SHP77 (cell line): ENCODE measurements around the gene SLC44A3.
A peak's percentile ranks its signal among the peaks of the same experiment; 100 is the strongest.

ENCODE experiments used
- DNase-seq, 2 experiments: peaks; one replicate each; lab custom pipeline; 2025; lab: John Stamatoyannopoulos, UW

SLC44A3 gene

DNA sequence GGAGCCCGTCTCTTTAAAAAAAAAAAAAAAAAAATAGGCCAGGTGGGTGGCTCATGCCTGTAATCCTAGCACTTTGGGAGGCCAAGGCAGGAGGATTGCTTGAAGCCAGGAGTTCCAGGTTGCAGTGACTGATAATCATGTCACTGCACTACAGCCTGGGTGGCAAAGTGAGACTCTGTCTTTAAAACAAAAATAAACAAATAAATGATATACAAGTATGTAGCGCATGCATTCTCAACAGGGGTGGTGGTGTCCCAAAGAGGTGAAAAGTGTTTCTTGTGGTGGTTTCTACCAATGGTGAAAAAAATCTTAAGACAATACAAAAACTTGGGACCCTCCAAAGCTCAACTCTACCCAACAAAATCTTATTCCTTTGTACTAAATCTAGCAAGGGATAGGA lies 88.8 kb downstream of the SLC44A3 start:
- no peak for DNase-seq

DNA sequence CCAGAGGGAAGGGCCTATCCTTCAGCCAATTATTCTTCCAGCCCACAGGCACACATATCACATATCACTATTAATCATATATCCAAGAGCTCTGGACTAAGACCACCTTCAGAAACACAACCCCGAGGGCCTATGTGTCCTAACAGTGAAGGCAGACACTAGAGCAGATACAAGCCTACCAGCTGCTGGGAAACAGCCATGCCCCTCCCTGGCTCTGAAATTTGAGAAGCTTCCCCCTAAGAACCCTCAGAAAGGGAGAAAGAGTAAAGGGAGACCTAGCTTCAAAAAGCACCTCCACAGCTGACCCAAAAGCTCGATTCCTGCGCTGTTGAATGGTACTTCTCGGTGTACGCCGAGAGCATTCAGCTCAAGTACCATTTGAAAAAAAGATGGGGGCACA lies 89.3 kb downstream of the SLC44A3 start:
- no peak for DNase-seq

DNA sequence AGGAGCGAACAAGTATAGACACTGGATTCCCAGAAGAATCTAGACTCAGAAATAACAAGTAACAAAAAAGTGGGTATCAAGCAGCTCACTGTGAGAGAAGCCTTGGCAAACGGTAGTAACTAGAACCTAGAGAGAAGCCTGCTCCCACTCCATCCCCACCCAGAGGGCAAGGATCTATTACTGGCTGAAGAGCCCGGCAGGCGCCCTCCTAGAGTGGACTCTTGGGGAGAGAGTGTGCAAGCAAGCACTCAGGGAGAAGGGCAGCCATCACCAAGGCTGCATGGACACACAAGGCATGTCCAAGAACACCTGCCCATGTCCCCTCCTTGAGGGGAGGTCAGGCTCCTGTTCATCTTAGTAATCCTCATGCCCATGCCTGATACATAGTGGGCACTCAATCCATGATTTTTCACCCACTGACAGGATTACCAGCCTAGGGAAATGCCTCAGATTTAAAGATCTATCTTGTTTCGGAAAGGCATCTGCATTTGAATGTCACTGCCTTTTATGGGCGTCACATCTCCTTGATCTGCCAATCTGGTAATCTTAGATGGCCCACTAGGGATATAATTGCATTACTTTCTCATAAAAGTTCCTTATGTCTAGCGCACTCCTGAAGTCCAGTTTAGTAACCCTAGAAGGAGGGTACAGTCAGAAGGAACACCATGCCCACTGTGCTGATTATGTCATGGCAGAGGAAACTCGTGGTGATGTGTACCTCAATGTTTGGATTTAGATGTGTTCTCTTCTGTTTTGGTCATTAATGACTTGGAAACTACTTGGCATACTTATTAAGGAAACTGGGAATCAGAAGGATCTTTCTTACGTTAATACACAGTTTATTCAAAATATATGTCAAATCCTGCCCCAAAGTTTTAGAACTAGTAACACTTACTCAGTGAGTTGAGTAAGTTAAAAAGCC lies 92.4 kb downstream of the SLC44A3 start:
- DNase-seq: no peak

DNA sequence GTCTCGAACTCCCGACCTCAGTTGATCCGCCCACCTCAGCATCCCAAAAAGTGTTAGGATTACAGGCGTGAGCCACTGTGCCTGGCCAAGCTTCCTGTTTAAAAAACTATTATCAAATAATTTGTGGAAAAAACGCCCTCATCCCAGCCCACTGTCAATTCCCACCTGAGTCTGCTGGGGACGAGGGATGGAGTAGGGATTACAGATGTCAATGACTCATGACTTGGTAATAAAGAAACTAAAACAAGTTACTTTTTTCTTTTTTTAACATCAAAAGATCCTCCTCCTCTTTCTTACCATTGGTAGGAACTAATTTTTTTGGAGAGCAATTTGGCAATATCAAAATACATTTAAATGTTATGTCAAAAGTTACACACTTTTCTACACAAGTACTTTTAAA lies 97.1 kb downstream of the SLC44A3 start:
- no peak for DNase-seq

DNA sequence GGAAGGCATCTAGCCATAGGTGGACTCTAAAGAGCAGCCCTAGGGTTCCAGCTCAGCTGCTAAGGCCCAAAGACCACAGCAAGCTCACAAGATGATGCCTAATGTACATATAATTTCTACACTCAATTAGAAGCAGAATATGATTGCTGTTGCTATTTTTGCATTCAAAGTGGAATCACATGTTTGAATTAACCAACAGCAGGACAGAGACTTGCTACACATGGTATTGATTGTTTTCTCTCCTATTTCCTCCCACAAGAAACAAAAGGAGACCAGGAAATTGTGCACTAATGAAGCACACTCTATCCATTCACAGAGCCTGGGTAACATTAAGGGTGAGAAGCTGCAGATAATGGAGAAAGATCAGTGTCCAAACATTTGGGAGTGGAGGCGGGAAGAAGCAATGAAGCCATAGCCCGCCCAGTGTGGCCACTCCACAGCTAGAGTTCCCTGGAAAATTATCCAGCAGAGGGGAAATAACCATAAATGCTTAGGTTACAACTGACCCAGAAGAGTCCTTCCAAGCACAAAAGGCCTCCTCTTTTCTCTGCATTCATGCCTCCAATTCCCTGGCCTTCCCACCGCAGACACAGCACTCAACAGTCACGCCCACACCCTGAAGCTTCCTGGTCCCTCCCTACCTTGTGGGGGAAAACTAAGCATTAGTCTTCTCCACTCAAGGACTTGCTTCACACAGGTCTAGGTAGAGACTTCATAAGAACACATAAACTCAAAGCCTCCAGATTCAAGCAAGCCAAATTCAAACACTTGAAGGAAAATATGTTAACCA lies 99.3 kb downstream of the SLC44A3 start:
- DNase-seq: no peak

DNA sequence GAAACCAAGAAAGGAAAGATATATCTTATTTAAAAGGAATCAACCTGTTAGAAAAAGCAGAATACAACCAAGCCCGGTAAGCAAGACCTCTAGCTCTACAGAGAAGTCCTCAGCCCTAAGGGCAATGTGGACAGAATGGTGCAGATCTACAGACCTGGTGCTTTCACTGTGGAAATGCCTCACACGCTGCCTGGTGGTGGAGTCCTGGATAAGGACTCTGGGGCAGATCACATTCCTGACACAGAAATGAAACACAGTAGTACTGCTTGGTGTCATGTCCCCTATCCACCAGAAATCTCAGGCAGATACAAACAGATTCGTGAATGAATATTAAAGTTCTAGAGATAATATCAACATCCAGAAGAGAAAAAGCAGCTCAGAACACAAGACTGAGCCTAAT lies 99.9 kb downstream of the SLC44A3 start:
- no peak for DNase-seq

DNA sequence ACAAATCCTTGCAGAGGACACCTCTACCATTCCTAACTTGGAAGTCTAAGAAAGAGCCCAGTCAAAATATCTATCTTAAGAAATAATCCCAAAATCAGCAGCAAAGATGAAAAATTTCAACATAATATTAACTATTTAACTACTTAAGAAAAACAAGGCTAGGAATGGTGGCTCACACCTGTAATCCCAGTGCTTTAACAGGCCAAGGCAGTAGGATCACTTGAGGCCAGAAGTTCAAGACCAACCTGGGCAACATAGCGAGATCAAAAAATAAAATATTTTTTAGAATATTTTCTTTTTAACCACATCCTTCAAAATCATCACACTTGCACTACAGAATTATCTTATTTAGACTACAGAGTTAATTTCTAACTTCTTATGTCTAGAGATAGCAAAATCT lies 101.8 kb downstream of the SLC44A3 start:
- DNase-seq: no peak

DNA sequence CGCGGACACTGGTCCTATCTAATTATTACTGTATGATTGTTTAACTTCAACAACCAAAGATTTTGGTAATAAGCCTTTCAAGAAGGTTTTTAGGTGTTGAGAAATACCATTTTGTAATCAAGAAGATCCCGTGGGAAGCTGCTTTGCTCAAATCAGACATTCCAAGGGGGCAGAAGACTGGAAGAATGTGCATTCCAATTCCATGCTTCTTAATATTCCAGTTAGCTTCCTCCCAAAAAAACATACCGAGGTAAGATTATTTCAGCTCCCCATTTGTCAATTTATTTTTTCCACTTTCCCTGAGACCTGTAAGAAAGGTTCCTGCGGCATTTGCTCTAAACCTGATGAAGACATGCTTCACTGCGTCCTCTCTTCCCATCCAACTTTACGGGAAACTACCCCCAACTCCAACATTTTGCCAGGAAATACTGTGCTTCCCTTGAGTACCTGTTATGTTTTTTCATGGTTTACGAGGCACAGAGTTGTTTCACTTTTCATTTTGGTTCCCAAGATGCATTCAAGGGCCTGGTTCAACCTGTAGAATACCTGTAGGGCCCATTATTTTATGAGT lies 102.7 kb downstream of the SLC44A3 start:
- DNase-seq: no peak

DNA sequence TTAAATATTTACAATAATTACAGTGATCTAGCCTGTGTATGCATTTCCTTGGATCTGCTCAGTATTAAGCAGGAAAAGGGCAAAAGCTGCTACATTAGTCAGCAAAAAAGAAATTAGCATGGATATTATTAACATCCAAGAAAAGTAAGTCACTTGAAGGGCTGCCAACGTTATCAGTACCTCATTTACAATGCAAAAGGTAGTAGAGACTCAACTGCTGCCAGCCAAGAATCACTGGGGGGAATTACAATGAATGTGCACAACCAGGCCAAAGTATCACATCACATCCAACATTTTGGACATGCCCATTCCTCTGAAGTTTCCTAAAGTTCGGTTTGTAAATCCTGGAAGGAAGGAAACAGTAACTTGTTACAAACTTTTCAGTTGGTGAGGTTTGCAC lies 104.8 kb downstream of the SLC44A3 start:
- no peak for DNase-seq

DNA sequence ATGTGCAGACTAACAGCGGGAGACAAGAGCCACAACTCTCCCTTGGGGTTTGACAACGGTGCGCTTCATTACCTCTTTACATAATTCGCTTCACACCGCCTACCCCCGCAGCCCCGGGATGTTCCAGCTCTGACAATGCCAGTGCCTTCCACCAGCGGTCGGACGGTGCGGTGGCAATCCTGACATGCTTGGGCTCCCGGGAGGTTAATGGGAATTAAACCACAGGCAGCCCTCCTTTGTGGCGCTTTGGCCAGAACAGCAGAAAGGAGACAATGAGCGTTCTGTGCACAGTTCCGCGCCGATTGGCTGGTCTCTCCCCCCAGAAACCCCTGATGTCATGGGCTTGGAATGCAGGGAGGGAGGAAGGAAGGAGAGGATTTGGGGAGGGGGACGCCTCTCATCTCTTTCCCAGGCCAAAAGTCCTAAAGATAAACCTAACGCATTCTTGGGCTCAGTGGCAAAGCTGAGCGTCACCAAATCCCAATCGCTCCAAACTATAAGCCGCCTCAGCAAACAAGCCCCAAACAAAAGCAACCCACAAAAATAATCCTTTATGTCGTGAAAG lies 105.5 kb downstream of the SLC44A3 start:
- DNase-seq: peak in 1 of 2 experiments; percentile 57

DNA sequence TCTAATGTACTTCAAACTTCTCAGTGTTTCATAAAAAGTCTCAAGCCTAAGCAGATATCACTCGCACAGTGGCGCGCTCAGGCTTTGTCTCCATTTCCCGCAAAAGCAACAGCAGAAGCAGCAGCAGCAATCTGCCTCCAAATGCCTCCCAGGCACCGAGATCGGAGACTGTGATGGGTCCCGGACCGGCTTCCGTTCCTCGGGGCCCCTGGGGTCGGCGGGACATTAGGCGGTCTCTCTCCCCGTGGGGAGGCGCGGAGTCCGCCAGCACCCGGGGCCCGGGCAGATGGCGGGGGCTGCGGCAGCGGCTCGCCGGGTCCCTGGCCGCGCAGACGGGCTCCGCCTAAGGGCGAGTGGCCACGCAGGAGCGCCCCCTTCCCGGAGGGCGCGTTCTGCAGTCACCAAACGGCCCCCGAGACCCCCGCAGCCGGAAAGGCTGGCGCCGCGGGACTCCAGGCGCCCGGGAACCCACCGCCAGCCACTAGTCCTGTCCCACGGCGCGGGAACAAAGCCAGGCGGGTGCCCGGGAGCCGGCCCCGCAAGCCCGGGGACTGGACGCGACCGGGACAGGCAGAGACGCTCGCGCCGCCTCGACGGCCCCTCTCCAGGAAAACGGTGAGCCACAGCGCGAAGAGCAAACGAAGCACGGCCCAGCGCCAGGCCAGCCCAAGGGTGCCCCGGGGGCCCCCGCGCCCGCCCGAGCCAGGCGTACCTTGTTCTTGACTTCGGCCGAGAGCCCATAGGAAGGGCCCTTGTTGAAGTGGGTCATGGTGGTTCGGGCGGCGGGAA lies 106.2 kb downstream of the SLC44A3 start:
- DNase-seq: peak; percentile 34 to 63

DNA sequence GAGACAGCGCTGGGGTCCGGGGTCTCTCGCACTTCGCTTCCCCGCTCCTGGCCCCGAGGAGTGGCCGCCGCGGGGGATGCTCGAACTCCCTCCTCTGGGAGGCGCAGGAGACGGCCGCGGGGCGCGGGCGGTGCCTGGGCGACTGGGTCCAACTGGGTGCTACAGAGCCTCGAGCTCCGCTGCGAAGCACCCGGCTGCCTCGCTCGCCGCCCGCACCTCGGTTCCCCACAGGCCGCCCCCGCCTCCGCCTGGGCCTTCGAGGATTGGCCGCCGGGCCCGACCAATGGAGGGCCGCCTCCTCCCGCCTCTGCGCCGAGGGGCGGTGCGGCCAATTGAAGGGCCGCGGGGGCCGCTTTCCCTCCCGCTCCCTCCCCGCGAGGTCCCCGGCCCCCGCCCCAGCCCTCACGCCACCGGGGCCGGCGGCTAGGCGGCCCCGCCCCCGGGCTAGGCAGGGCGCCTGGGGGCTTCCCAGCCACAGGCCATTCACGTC lies 106.8 kb downstream of the SLC44A3 start, which contains the start of gene CNN3:
Gene CNN3 (minus strand): TSS at position 196 of the 490 bp plus-strand sequence. CDS start 216 bp downstream, outside the sequence.
- DNase-seq: peak; percentile 87 to 93

DNA sequence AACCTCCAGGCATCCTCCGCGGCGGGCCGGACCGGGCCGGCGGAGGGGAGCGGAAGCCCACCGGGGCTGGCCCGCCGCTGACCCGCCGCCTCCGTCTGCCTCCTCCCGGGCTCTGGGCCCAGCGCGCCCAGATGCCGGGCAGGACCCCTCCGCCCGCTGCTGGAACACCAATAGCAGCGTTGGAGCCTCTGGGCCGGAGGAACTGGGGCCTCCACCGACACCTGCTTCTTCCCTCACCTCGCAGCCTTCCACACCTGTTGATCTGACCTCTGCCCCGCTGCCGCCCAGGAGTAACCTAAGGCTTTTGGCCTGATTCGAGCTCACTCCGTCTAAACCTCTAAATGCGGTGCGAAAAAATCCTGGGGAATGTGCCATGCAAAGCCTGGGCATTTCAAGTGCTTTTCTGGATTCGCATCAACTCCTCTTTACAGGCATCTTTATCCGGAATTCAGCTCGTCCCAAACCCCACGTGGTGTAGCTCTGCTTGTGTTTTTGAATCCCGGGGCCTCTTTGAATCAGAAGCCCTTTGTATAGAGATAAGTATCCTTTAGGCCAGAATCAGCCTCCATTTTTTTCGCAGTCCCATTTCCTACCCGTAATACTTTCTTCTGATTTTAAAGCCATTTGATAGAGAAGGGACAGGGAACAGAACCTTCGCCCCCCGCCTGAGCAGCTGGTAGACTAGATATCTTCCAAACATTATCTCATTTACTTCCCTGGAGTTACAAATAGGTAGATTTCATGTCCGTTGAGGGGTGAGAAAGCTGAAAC lies 107.4 kb downstream of the SLC44A3 start:
- peak; percentile 52 to 63 for DNase-seq

DNA sequence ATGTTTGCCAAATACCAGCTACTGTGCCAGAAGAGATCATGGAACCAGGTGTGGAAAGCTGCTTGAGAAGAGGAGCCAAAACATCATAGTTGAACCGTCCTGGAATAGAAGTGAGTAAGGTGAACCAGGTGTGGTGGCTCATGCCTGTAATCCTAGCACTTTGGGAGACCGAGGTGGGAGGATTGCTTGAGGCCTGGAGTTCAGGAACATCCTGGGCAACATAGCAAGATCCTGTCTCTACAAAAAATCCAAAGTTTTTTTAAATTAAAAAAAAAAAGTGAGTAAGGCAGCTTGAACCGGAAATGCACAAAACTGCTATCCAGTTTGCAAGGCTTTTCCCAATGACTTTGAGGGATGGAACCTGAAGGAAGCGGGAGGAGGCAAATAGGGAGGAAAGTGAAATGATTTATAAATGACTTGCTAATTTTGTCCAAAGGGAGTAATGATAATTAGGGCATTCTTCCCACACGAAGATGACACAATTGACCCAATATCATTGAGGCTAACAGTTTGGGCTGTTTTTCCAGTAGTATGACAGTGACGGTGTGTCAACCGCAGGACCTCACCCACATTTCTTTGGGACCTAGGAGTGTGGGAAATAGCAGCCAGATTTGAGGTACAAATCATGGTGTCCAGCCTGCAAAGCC lies 108.3 kb downstream of the SLC44A3 start:
- no peak for DNase-seq

DNA sequence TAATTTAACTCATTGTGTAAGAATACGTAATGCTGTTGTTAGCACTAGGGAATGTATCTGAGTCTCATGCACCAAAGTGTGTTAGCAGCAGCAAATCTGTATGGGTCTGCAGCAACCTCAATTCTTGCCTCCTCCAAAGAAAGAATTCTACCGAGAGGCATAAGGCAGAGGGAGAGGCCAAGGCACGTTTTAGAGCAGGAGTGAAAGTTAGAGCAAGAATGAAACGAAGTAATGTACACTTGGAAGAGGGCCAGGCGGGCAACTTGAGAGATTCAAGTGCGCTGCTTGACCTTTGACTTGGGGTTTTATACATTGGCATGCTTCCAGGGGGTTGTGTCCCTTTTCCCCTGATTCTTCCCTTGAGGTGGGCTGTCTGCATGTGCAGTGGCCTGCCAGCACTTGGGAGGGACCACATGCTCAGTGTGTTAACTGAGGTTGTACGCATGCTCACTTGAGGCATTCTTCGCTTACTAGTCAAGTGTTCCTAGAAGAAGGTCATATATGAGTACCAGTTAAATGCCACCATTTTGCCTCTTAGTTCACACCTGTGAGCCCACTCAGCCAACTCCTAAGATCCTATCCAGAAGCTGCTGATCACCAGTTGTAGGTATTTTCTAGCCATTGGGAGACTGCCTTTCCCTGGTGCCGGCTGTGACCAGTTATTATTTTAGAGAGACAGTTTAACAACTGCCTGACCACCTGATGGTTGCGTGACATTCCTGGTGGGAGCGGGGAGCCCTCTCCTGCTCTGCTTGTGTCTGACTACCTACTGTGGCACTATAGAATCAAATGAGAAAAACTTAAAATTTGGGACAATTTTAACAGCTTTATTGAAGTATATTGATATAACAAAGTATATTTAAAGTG lies 109.4 kb downstream of the SLC44A3 start:
- no peak for DNase-seq

DNA sequence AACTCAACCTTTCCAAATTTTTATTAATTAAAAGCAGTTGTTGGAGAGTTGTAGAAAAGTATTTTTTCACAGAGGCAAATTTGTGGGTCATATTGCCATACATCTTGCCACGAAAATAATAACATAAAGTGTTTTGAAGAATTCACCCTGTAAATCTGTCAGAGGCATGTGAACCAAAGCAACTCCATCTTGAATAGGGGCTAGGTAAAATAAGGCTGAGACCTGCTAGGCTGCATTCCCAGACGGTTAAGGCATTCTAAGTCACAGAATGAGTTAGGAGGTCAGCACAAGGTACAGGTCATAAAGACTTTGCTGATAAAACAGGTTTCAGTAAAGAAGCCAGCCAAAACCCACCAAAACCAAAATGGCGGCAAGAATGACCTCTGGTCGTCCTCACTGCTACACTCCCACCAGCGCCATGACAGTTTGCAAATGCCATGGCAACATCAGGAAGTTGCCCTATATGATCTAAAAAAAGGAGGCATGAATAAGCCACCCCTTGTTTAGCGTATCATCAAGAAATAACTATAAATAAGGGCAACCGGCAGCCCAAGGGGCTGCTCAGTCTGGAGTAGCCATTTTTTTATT lies 111.2 kb downstream of the SLC44A3 start:
- DNase-seq: no peak

DNA sequence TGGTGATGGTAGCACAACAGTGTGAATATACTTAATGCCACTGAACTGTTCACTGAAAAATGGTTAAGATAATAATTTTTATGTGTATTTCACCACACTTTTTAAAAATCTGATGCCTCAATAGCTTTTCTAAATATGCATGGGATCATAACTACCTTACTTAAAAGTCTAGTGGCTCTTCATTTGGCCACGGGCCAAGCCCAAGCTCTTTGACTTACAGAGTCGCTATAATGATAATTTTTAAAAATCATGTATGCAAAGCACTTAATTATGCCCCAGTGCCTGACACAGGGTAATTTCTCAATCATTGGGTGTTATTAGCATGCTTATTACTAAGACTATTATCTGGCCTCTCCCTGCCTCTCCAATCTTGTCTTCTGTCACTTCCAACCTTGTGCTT lies 114.4 kb downstream of the SLC44A3 start:
- no peak for DNase-seq

DNA sequence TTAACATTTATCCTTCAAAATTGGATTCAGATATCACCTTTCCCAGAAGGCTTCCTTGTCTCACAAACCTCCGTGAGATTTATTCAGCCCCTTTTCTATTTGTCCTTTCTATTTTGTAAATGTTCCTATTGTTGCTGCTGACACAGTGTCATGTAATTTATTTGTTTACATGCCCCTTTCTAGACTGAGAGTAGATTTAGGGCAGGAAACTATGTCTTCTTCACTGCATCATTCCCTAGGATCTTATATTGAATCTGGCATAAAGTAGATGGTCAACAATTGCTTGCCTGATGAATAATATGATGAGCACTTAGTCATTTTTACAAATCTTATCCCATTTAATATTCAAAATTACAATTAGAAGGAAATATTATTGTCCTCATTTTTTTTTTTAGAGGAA lies 114.9 kb downstream of the SLC44A3 start:
- DNase-seq: no peak

DNA sequence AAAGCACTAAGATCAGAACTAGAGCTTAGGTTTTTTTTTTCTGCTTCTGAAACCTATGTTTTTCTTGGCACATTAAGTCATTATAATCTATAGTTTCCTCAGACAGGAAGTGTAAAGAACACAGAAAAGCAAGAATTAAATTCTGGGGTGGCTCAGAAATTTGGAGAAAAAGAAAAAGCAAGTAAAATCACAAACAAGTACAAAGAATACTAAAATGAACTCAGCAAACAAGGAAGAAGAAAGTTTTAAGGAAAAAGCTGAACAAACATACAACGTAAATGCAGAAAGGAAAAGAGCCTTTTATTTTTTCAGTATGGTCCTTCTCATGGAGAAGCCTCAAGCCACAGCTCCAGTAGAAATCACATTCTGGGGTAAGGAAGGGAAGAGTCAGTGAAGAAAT lies 115.3 kb downstream of the SLC44A3 start:
- no peak for DNase-seq
